Esophagus muscularis mucosa (tissue), 3 donors: Measurements from ENCODE around the gene MUS81.

ENCODE experiments used
- CTCF ChIP-seq, 3 experiments: fragments of 200-600 bp in 2 of 3; fragments of 450-650 bp in 1 of 3; sonication (generic) in 2 of 3; IDR thresholded peaks; one replicate each; pipeline ENCODE4 v1.5.1; 2017 to 2019; ENCODE audit warnings: antibody characterized with exemption in 3 of 3, mild to moderate bottlenecking in 2 of 3, moderate library complexity in 1 of 3
- POLR2A ChIP-seq: fragments of 450-650 bp; IDR thresholded peaks from one replicate; pipeline ENCODE4 v1.6.1; 2017; ENCODE audit warnings: antibody characterized with exemption, moderate library complexity, mild to moderate bottlenecking, low read depth
- POLR2AphosphoS5 ChIP-seq, 2 donors: sonication (generic); formaldehyde crosslinking; IDR thresholded peaks; one replicate each; pipeline ENCODE4 v1.6.1; 2017; ENCODE audit warnings: antibody characterized with exemption in 2 of 2

- TF ChIP-seq CTCF (IDR thresholded peaks at IDR 0.05) (no peak), POLR2A (no peak), POLR2AphosphoS5 (IDR thresholded peaks at IDR 0.05) (no peak)
These were observed 25.7 kb downstream of the MUS81 start for GRCh38 chr11:65885808-65886536.
